SK-MEL-5 (cell line): Measurements from ENCODE around the gene GGCX. TPM values are rescaled to one million over a fixed set of nuclear protein-coding genes. Genes with fewer than 3 reads are reported as not detected.

Experiments
- DNase-seq: peaks from one replicate; pipeline ENCODE4 v3.0.0-alpha.2; 2016; ENCODE audit warnings: low read depth, low spot score
- in situ Hi-C: cut with HindIII; loops from 2 replicates; pipeline ENCODE4 v1.10.0; 2016; ENCODE audit warnings: low sequenced_read_pairs, high pct_unique_total_duplicates, low pct_unique_long_range_greater_than_20kb
- total RNA-seq: library from RNA; depleted of rRNA; stranded (reverse); fragments of >200 nt; shearing (Covaris generic); gene quantifications from 2 replicates; pipeline ENCODE4 v1.2.3, GENCODE V29; 2014

GGCX gene
- total RNA-seq, 1 experiment from 2014 or later: 71.5 TPM

- in situ Hi-C loops: no loop called here
Observed at GRCh38 chr2:85534881-85535280, 26.4 kb downstream of the GGCX start.

GRCh38 chr2:85534099-85534498 is 27.2 kb downstream of the GGCX start:
- DNase-seq: no peak
- in situ Hi-C loops: no loop called here

More at GRCh38 chr2:85534881-85535280, 26.4 kb downstream of the GGCX start:
- no peak for DNase-seq

GRCh38 chr2:85531589-85531988 is 29.7 kb downstream of the GGCX start:
- in situ Hi-C loops: no loop called here
- DNase-seq: no peak

GRCh38 chr2:85529809-85530208 is 31.5 kb downstream of the GGCX start:
- DNase-seq: no peak
- in situ Hi-C loops: no loop called here

GRCh38 chr2:85528355-85528754 is 32.9 kb downstream of the GGCX start:
- in situ Hi-C loops: no loop called here
- DNase-seq: no peak

- in situ Hi-C loops: no loop called here
- no peak for DNase-seq
Observed at GRCh38 chr2:85527787-85528186, 33.5 kb downstream of the GGCX start.

- DNase-seq: no peak
- in situ Hi-C loops: no loop called here
Observed at GRCh38 chr2:85525567-85525966, 35.7 kb downstream of the GGCX start.

- in situ Hi-C loops: no loop called here
- DNase-seq: no peak
Observed at GRCh38 chr2:85525029-85525428, 36.3 kb downstream of the GGCX start.

- in situ Hi-C loops: no loop called here
- no peak for DNase-seq
Observed at GRCh38 chr2:85524336-85524908, 36.9 kb downstream of the GGCX start.

GRCh38 chr2:85523903-85524335 is 37.4 kb downstream of the GGCX start:
- in situ Hi-C loops: no loop called here
- DNase-seq: no peak

GRCh38 chr2:85523062-85523902 is 38.0 kb downstream of the GGCX start:
- no peak for DNase-seq

GRCh38 chr2:85522090-85522647 is 39.1 kb downstream of the GGCX start:
- no peak for DNase-seq
- in situ Hi-C loops: no loop called here

More at GRCh38 chr2:85523062-85523902, 38.0 kb downstream of the GGCX start:
- in situ Hi-C loops: no loop called here

GRCh38 chr2:85516653-85517389 is 44.5 kb downstream of the GGCX start:
- no peak for DNase-seq
- in situ Hi-C loops: no loop called here

- in situ Hi-C loops: no loop called here
- DNase-seq: no peak
Observed at GRCh38 chr2:85514323-85514722, 47.0 kb downstream of the GGCX start.

GRCh38 chr2:85511008-85511811 is 50.1 kb downstream of the GGCX start:
- no peak for DNase-seq
- in situ Hi-C loops: no loop called here

GRCh38 chr2:85506768-85507181 is 54.5 kb downstream of the GGCX start:
- DNase-seq: no peak
- in situ Hi-C loops: no loop called here

GRCh38 chr2:85505551-85506238 is 55.6 kb downstream of the GGCX start:
- DNase-seq: no peak
- in situ Hi-C loops: no loop called here
